Endothelial cell of umbilical vein (primary cell): ENCODE results near the gene C1QTNF4. TPM values are rescaled to one million over a fixed set of nuclear protein-coding genes. Genes with fewer than 3 reads are reported as not detected.

Source experiments
- BruUV-seq: library from RNA; stranded (reverse); fragments of 400-500 nt; replicated peaks from 2 replicates; lab custom pipeline; 2021; lab: Mats Ljungman, UMichigan
- CTCF ChIA-PET: fragments of 300-600, 350-600 bp; sonication (Branson Sonifier 250); formaldehyde crosslinking; loops from one replicate; lab custom pipeline; 2021; ENCODE audit warnings: antibody characterized with exemption, inconsistent platforms; lab: Charles Lee
- POLR2A ChIA-PET: fragments of 300-600, 350-600 bp; sonication (Branson Sonifier 250); formaldehyde crosslinking; loops from one replicate; lab custom pipeline; 2021; ENCODE audit warnings: antibody characterized with exemption, inconsistent platforms; lab: Charles Lee
- DNase-seq: peaks from one replicate; pipeline ENCODE4 v3.0.0-alpha.2; 2011; ENCODE audit warnings: low read depth, low spot score
- FAIRE-seq: peaks from 2 replicates; lab custom pipeline; 2011; peaks lifted over from hg19 to GRCh38; lab: Jason Lieb, UNC
- H2AFZ ChIP-seq: 2 replicates; pipeline ENCODE4 v1.6.0; 2012; ENCODE audit warnings: low read depth, low read length, control low read depth, inconsistent platforms
- H3K27ac ChIP-seq: 2 replicates; pipeline ENCODE4 v1.5.1; 2011; ENCODE audit warnings: low read depth, mild to moderate bottlenecking, control low read depth, low read length, moderate library complexity; ENCODE audit not compliant: insufficient read depth
- H3K27me3 ChIP-seq, 2 experiments: 2 replicates each; pipeline versions ENCODE4 v1.6.0 to v1.6.1; 2011; ENCODE audit warnings: low read length in 2 of 2, mixed read lengths in 1 of 2; ENCODE audit not compliant: control insufficient read depth in 2 of 2, insufficient read depth in 2 of 2
- H3K36me3 ChIP-seq, 2 experiments: 2 replicates in 1 of 2; 3 replicates in 1 of 2; pipeline ENCODE4 v1.5.1; 2011; ENCODE audit warnings: low read length in 2 of 2, mild to moderate bottlenecking in 1 of 2, moderate library complexity in 1 of 2; ENCODE audit not compliant: control insufficient read depth in 2 of 2, insufficient read depth in 2 of 2; ENCODE audit errors: extremely low read depth in 1 of 2
- H3K4me1 ChIP-seq: 3 replicates; pipeline ENCODE4 v1.5.1; 2011; ENCODE audit warnings: mild to moderate bottlenecking, low read length; ENCODE audit not compliant: control insufficient read depth, insufficient read depth; ENCODE audit errors: extremely low read depth
- H3K4me2 ChIP-seq: 2 replicates; pipeline ENCODE4 v1.6.1; 2011; ENCODE audit warnings: low read length, control low read depth, mixed read lengths; ENCODE audit not compliant: insufficient read depth
- H3K4me3 ChIP-seq, 3 experiments: fragments of 200-600 bp in 1 of 3; sonication (generic), shearing (Covaris generic) in 1 of 3; replicated peaks in 1 of 3; 2 replicates each; pipeline ENCODE4 v1.5.1; 2011 to 2016; ENCODE audit warnings: control low read depth in 3 of 3, low read length in 3 of 3, mild to moderate bottlenecking in 2 of 3, inconsistent platforms in 1 of 3, low read depth in 1 of 3, moderate library complexity in 1 of 3; ENCODE audit not compliant: insufficient read depth in 1 of 3
- H3K79me2 ChIP-seq: 2 replicates; pipeline ENCODE4 v1.6.0; 2012; ENCODE audit warnings: low read length, inconsistent platforms; ENCODE audit not compliant: control insufficient read depth, insufficient read depth
- H3K9ac ChIP-seq: replicated peaks from 2 replicates; pipeline ENCODE3; 2011; ENCODE audit warnings: low read length, control low read depth; ENCODE audit not compliant: insufficient read depth; ENCODE audit errors: extremely low read depth
- H3K9me1 ChIP-seq: replicated peaks from 3 replicates; pipeline ENCODE4 v1.6.0; 2011; ENCODE audit warnings: mild to moderate bottlenecking, low read length; ENCODE audit not compliant: control insufficient read depth, insufficient read depth; ENCODE audit errors: extremely low read depth
- H3K9me3 ChIP-seq: replicated peaks from 2 replicates; pipeline ENCODE4 v1.5.1; 2012; ENCODE audit warnings: low read length, inconsistent platforms; ENCODE audit not compliant: control insufficient read depth, insufficient read depth
- H4K20me1 ChIP-seq: replicated peaks from 2 replicates; pipeline ENCODE3; 2011; ENCODE audit warnings: mild to moderate bottlenecking, low read length; ENCODE audit not compliant: control insufficient read depth, insufficient read depth; ENCODE audit errors: extremely low read depth
- EZH2 ChIP-seq: IDR thresholded peaks from 2 replicates; pipeline ENCODE4 v1.6.1; 2012; ENCODE audit warnings: borderline replicate concordance, low read depth, mild to moderate bottlenecking, moderate library complexity, low read length, inconsistent platforms; ENCODE audit not compliant: severe bottlenecking
- FOS ChIP-seq: IDR thresholded peaks from 2 replicates; pipeline ENCODE4 v1.6.1; 2011; ENCODE audit warnings: mild to moderate bottlenecking, low read length, moderate library complexity, borderline replicate concordance; ENCODE audit not compliant: insufficient read depth
- GATA2 ChIP-seq: IDR thresholded peaks from 2 replicates; pipeline ENCODE4 v1.7.0; 2011; ENCODE audit warnings: low read depth, mild to moderate bottlenecking, moderate library complexity, mixed read lengths, low read length; ENCODE audit not compliant: insufficient read length, insufficient read depth
- JUN ChIP-seq: IDR thresholded peaks from 2 replicates; pipeline ENCODE4 v1.6.1; 2011; ENCODE audit warnings: borderline replicate concordance, low read depth; ENCODE audit not compliant: insufficient read length, insufficient read depth
- MYC ChIP-seq: IDR thresholded peaks from one replicate; pipeline ENCODE4 v1.6.1; 2011; ENCODE audit warnings: mild to moderate bottlenecking, low read depth, low read length
- POLR2A ChIP-seq: IDR thresholded peaks from 2 replicates; pipeline ENCODE4 v1.6.1; 2012; ENCODE audit warnings: low read depth, mild to moderate bottlenecking, control low read depth, low read length
- POLR2AphosphoS5 ChIP-seq: IDR thresholded peaks from 2 replicates; pipeline ENCODE4 v1.6.1; 2012; ENCODE audit warnings: low read depth, mild to moderate bottlenecking, control low read depth, low read length, moderate library complexity; ENCODE audit not compliant: insufficient read depth
- dilution Hi-C: fragments of 300-500 bp; cut with MboI; formaldehyde crosslinking; loops from one replicate; pipeline ENCODE4 v1.15.0; 2019; ENCODE audit warnings: low sequenced_read_pairs; ENCODE audit not compliant: extremely low pct_ligation_motif_present
- intact Hi-C: fragments of 100-400 bp; cut with micrococcal nuclease; formaldehyde crosslinking; loops from one replicate; pipeline ENCODE4 v1.10.0; 2022
- polyA plus RNA-seq, 4 experiments: library from polyadenylated mRNA; depleted of rRNA in 3 of 4; stranded (reverse) in 3 of 4; unstranded in 1 of 4; fragments of >200 nt; gene quantifications; 2 replicates each; pipeline versions ENCODE4 v1.2.1 to v1.2.3, GENCODE V29; 2011 to 2012; ENCODE audit warnings: missing spikeins in 1 of 4
- total RNA-seq: library from RNA; stranded (reverse); gene quantifications from 2 replicates; pipeline ENCODE4 v1.2.3, GENCODE V29; 2021
- TF ChIP-seq, protein P1 (sequence below): IDR thresholded peaks from 2 replicates; pipeline ENCODE4 v1.6.1; 2011; ENCODE audit not compliant: insufficient read depth, insufficient read length
- TF ChIP-seq, protein P2 (sequence below), 2 donors: IDR thresholded peaks; 1 replicate in 1 of 2; 2 replicates in 1 of 2; pipeline ENCODE4 v1.5.1; 2011; ENCODE audit warnings: low read length in 2 of 2, mild to moderate bottlenecking in 2 of 2, moderate library complexity in 2 of 2, control low read depth in 1 of 2, inconsistent platforms in 1 of 2, low read depth in 1 of 2; ENCODE audit not compliant: insufficient read depth in 1 of 2; ENCODE audit errors: extremely low read depth in 1 of 2

The C1QTNF4 gene
- total and polyA plus RNA-seq, 2 donors (not counting 3 experiments of a cell fraction or from before 2014, with no cell fraction given): 1.7 to 5.4 TPM

DNA sequence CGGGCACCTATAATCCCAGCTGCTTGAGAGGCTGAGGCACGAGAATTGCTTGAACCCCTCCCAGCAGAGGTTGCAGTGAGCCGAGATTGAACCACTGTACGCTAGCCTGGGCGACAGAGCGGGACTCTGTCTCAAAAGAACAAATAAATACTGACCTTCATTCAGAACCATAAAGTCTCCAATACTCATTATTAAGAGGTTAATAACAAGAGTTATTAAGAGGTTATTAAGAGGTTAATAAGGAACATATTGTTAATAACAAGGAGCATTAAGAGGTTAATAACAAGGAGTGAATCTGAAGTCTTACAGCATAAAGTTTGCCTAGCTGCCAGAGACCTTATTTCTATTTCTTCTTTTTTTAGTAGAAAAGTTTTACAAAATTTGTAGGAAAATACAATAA lies 48.9 kb downstream of the C1QTNF4 start:
- H2AFZ ChIP-seq: no peak overlapping the region
- CTCF ChIA-PET: no interaction called here
- peaks cover 95% of the 10 kb centered on the region for H3K79me2 ChIP-seq
- FAIRE-seq (no peak), DNase-seq (no peak)
- H3K27me3 ChIP-seq: no peaks in the 10 kb centered on the region
- no peaks in the 10 kb centered on the region for H3K36me3 ChIP-seq
- intact Hi-C loops: no loop called here
- H3K9me3 ChIP-seq: no peaks in the 10 kb centered on the region
- no peak overlapping the region for H3K4me3 ChIP-seq
- H3K4me1 ChIP-seq: peaks cover 8% of the 10 kb centered on the region
- no peak overlapping the region for H3K27ac ChIP-seq
- dilution Hi-C loops: no loop called here
- peaks cover 11% of the 10 kb centered on the region for H4K20me1 ChIP-seq
- no peak overlapping the region for H3K9ac ChIP-seq
- POLR2A ChIA-PET: no interaction called here
- TF ChIP-seq GATA2: no peak
- TF ChIP-seq JUN: no peak
- no peak for TF ChIP-seq FOS
- TF ChIP-seq MYC: no peak
- no peak for TF ChIP-seq POLR2AphosphoS5
- TF ChIP-seq, protein P1, sequence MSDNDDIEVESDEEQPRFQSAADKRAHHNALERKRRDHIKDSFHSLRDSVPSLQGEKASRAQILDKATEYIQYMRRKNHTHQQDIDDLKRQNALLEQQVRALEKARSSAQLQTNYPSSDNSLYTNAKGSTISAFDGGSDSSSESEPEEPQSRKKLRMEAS: no peak
- TF ChIP-seq, protein P2, sequence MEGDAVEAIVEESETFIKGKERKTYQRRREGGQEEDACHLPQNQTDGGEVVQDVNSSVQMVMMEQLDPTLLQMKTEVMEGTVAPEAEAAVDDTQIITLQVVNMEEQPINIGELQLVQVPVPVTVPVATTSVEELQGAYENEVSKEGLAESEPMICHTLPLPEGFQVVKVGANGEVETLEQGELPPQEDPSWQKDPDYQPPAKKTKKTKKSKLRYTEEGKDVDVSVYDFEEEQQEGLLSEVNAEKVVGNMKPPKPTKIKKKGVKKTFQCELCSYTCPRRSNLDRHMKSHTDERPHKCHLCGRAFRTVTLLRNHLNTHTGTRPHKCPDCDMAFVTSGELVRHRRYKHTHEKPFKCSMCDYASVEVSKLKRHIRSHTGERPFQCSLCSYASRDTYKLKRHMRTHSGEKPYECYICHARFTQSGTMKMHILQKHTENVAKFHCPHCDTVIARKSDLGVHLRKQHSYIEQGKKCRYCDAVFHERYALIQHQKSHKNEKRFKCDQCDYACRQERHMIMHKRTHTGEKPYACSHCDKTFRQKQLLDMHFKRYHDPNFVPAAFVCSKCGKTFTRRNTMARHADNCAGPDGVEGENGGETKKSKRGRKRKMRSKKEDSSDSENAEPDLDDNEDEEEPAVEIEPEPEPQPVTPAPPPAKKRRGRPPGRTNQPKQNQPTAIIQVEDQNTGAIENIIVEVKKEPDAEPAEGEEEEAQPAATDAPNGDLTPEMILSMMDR (IDR thresholded peaks at IDR 0.05; ENCODE audit: extremely low read depth in 1 of 2, insufficient read depth in 1 of 2, low read depth in 1 of 2, low read length in 2 of 2): no peak
- TF ChIP-seq POLR2A: no peak
- TF ChIP-seq EZH2: no peak
- no TSS peak for BruUV-seq
- no peak overlapping the region for H3K4me2 ChIP-seq
- no peaks in the 10 kb centered on the region for H3K9me1 ChIP-seq
